ENCODE results near the gene DST.

DST gene

GRCh38 chr6:56647172-56647762 is 4.6 kb upstream of the DST start:
- TF ChIP-seq REST (IDR thresholded peaks at IDR 0.05; ENCODE audit: insufficient replicate concordance, low read depth) (no peak), SPI1 (IDR thresholded peaks at IDR 0.05; ENCODE audit: borderline replicate concordance, low read depth) (no peak), CTCF (IDR thresholded peaks at IDR 0.05; ENCODE audit: insufficient read depth, low read length) (no peak)
- Histone ChIP-seq H3K27me3 (ENCODE audit: insufficient read depth, poor library complexity, severe bottlenecking) (no peaks in the 10 kb centered on the region), H3K4me3 (replicated peaks; ENCODE audit: insufficient read depth, low read length) (no peak overlapping the region), H3K27ac (replicated peaks) (no peak overlapping the region)
- no peak for DNase-seq (ENCODE audit: low read depth in 1 of 2, low spot score in 1 of 2)

- no peak overlapping the region for H3K27ac ChIP-seq (replicated peaks)
- TF ChIP-seq POLR2AphosphoS5 (IDR thresholded peaks at IDR 0.05; ENCODE audit: low read depth) (no peak), REST (IDR thresholded peaks at IDR 0.05; ENCODE audit: insufficient replicate concordance, low read depth) (no peak), CTCF (IDR thresholded peaks at IDR 0.05; ENCODE audit: insufficient read depth, low read length) (no peak), SPI1 (IDR thresholded peaks at IDR 0.05; ENCODE audit: borderline replicate concordance, low read depth) (no peak), GABPA (IDR thresholded peaks at IDR 0.05; ENCODE audit: low read depth) (no peak)
Measured at GRCh38 chr6:56644366-56644765, 1.7 kb upstream of the DST start.

GRCh38 chr6:56643379-56644089 is 845 bp upstream of the DST start:
- no peak overlapping the region for H3K27ac ChIP-seq (replicated peaks)
- no peaks in the 10 kb centered on the region for H3K27me3 ChIP-seq (ENCODE audit: insufficient read depth, poor library complexity, severe bottlenecking)
- H3K4me3 ChIP-seq (replicated peaks; ENCODE audit: insufficient read depth, low read length), result no peak overlapping the region
- DNase-seq (ENCODE audit: low read depth in 1 of 2, low spot score in 1 of 2), result no peak
- TF ChIP-seq CTCF (IDR thresholded peaks at IDR 0.05; ENCODE audit: insufficient read depth, low read length), result no peak
- TF ChIP-seq GABPA (IDR thresholded peaks at IDR 0.05; ENCODE audit: low read depth), result no peak
- no peak for TF ChIP-seq SPI1 (IDR thresholded peaks at IDR 0.05; ENCODE audit: borderline replicate concordance, low read depth)
- no peak for TF ChIP-seq REST (IDR thresholded peaks at IDR 0.05; ENCODE audit: insufficient replicate concordance, low read depth)
- no peak for TF ChIP-seq POLR2AphosphoS5 (IDR thresholded peaks at IDR 0.05; ENCODE audit: low read depth)

More at GRCh38 chr6:56644366-56644765, 1.7 kb upstream of the DST start:
- H3K4me3 ChIP-seq (replicated peaks; ENCODE audit: insufficient read depth, low read length), result no peak overlapping the region
- DNase-seq (ENCODE audit: low read depth in 1 of 2, low spot score in 1 of 2), result no peak
- no peaks in the 10 kb centered on the region for H3K27me3 ChIP-seq (ENCODE audit: insufficient read depth, poor library complexity, severe bottlenecking)
